Fibroblast of villous mesenchyme (primary cell): ENCODE data around the gene CXCL12. TPM values are rescaled to one million over a fixed set of nuclear protein-coding genes. Genes with fewer than 3 reads are reported as not detected.

Experiments
- DNase-seq: peaks from one replicate; pipeline ENCODE4 v3.0.0-alpha.2; 2010; ENCODE audit warnings: low read depth
- H3K4me3 ChIP-seq: 2 replicates; pipeline ENCODE4 v1.5.1; 2011; ENCODE audit warnings: low read depth, mild to moderate bottlenecking, low read length
- total RNA-seq: library from RNA; depleted of rRNA; stranded (reverse); fragments of >200 nt; gene quantifications from 2 replicates; pipeline ENCODE4 v1.2.3, GENCODE V29; 2012
- TF ChIP-seq, protein P1 (sequence below): IDR thresholded peaks from 2 replicates; pipeline ENCODE4 v1.5.1; 2012; ENCODE audit warnings: low read depth, mild to moderate bottlenecking, low read length; ENCODE audit not compliant: insufficient read depth

CXCL12 gene
- total RNA-seq, 1 donor: 67.4 TPM

DNA sequence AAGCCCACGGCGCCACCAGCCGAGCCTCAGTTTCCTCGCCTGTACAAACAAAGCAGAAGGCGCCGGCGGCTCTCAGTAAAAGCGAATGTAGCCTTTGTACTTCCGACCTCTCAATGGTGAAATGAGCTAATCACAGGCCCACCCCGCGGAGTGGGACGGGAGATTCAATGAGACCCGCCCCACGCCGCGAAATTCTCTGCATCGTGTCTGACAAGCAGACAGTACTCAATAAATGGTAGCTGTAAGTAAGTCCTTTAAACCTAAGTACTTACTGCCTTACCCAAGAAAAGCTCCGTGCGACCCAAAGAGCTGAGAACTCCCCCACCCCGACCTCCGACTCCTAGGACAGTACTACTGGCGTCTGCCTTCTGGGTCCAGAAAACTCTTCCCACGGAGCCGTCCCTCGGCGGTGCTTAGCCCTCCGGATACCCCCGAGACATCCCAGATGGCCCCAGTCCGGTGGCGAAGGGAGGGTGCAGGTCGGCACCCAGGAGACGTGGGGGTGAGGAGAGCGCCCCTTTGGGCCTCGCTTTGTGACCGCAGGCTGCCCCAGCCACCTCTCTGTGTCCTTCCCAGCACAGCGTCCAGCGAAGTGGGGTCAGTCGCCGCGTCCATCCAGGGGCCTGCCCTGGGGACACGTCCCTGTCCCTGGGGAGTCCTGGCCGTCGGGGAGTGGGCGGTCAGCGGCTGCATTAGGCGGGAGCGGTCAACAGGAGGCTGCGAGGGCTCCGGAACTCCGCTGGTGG, 972 bp upstream of the CXCL12 start:
- TF ChIP-seq, protein P1, sequence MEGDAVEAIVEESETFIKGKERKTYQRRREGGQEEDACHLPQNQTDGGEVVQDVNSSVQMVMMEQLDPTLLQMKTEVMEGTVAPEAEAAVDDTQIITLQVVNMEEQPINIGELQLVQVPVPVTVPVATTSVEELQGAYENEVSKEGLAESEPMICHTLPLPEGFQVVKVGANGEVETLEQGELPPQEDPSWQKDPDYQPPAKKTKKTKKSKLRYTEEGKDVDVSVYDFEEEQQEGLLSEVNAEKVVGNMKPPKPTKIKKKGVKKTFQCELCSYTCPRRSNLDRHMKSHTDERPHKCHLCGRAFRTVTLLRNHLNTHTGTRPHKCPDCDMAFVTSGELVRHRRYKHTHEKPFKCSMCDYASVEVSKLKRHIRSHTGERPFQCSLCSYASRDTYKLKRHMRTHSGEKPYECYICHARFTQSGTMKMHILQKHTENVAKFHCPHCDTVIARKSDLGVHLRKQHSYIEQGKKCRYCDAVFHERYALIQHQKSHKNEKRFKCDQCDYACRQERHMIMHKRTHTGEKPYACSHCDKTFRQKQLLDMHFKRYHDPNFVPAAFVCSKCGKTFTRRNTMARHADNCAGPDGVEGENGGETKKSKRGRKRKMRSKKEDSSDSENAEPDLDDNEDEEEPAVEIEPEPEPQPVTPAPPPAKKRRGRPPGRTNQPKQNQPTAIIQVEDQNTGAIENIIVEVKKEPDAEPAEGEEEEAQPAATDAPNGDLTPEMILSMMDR: no peak
- H3K4me3 ChIP-seq: no peak overlapping the region
- DNase-seq: no peak

GRCh38 chr10:44384601-44385025, 284 bp downstream of the CXCL12 start:
- peak overlapping the region; percentile 50 for H3K4me3 ChIP-seq
- peak; percentile 12 for DNase-seq
- TF ChIP-seq, protein P1: no peak

DNA sequence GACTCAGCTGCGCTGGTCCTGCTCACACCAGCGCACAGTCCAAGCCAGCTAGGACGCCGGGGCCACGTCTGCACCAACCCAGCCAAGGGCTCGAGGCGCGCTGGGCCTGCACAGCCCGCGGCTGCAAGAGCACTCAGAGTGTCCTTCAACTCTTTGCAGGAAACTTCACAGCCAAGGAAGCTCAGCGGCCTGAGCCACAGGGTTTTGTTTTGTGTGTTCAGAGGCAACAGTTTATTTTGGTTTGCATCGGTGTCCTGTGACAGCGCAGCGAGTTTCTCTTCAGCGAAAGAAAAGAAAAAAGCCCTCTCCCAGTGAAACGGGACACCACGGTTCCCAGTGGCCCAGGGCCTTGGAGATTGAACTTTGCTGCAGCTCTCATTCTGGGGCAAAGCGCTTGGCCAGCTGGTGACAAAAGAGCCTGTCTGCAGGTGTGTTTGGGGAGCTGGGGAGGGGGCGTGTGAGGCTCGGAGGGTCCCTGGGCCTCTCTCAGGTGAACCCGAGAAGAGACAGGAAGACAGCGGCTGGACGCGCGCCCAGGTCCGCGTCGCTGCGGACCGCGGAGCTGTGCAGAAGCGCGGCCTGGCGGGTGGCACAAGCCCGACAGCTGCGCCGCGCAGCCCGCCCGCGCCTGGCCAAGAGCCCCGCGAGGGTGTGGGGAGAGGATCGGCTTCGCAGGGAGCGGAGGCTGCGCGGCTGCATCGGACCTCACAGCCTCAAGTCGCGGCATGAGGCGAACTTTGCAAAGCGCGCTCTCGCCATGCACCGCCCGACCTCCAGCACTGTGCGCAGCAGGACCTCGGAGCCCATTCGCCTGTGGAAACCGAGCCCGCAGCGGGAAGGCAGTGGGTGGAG, 922 bp downstream of the CXCL12 start:
- H3K4me3 ChIP-seq: peak overlapping the region; percentile 50
- TF ChIP-seq, protein P1: no peak
- DNase-seq: peak; percentile 32

- TF ChIP-seq, protein P1: no peak
- H3K4me3 ChIP-seq: peak overlapping the region; percentile 50
- no peak for DNase-seq
Observed at GRCh38 chr10:44382981-44383748, 1.7 kb downstream of the CXCL12 start.

GRCh38 chr10:44382131-44382858, 2.6 kb downstream of the CXCL12 start:
- TF ChIP-seq, protein P1: no peak
- no peak for DNase-seq
- H3K4me3 ChIP-seq: no peak overlapping the region
